Measurements from ENCODE around the gene ENTPD2. TPM values are rescaled to one million over a fixed set of nuclear protein-coding genes. Genes with fewer than 3 reads are reported as not detected.

ENTPD2 gene
- total RNA-seq, 2 experiments from 2014 or later, result 0.15 to 0.40 TPM

- POLR2A ChIA-PET, result interaction anchor here (1.2 to 1.6 kb wide), 2 partner anchors 25 to 28 kb away, joined by 3 to 8 read pairs; partner anchors contain the start of gene NPDC1
- DNase-seq, result no peak
- H3K27me3 Mint-ChIP-seq, result no peaks in the 10 kb centered on the region
- no peak overlapping the region for H3K4me3 Mint-ChIP-seq
- peaks cover 7% of the 10 kb centered on the region for H3K36me3 Mint-ChIP-seq (ENCODE audit: low read depth)
- H3K4me1 Mint-ChIP-seq, result peaks cover 9% of the 10 kb centered on the region
- no peaks in the 10 kb centered on the region for H3K9me3 Mint-ChIP-seq
- H3K27ac Mint-ChIP-seq, result no peak overlapping the region
- CTCF ChIA-PET, result no interaction called here
Measured at GRCh38 chr9:137021568-137021978, 32.3 kb downstream of the ENTPD2 start.

- Mint-ChIP-seq H3K9me3 (no peaks in the 10 kb centered on the region), H3K27me3 (no peaks in the 10 kb centered on the region), H3K4me1 (peaks cover 6% of the 10 kb centered on the region), H3K4me3 (no peak overlapping the region), H3K36me3 (ENCODE audit: low read depth) (peaks cover 7% of the 10 kb centered on the region), H3K27ac (no peak overlapping the region)
- ChIA-PET CTCF (interaction anchor here (0.9 to 2.3 kb wide), 2 partner anchors 9 to 26 kb away, joined by 5 to 11 read pairs; no protein-coding TSS in a partner anchor), POLR2A (interaction anchor here (1.2 to 1.6 kb wide), 2 partner anchors 26 to 28 kb away, joined by 3 to 8 read pairs; partner anchors contain the start of gene NPDC1)
- DNase-seq, result no peak
Measured at GRCh38 chr9:137020771-137021567, 32.9 kb downstream of the ENTPD2 start.

- no peak overlapping the region for H3K4me3 Mint-ChIP-seq
- peaks cover 7% of the 10 kb centered on the region for H3K36me3 Mint-ChIP-seq (ENCODE audit: low read depth)
- no peaks in the 10 kb centered on the region for H3K27me3 Mint-ChIP-seq
- ChIA-PET POLR2A (no interaction called here), CTCF (interaction anchor here (0.9 to 2.3 kb wide), 3 partner anchors 9 to 27 kb away, joined by 3 to 11 read pairs (median 5); no protein-coding TSS in a partner anchor)
- no peaks in the 10 kb centered on the region for H3K9me3 Mint-ChIP-seq
- H3K4me1 Mint-ChIP-seq, result peaks cover 6% of the 10 kb centered on the region
- no peak for DNase-seq
- H3K27ac Mint-ChIP-seq, result no peak overlapping the region
Measured at GRCh38 chr9:137019891-137020683, 33.8 kb downstream of the ENTPD2 start.

- no peak for DNase-seq
- ChIA-PET CTCF (interaction anchor here (1.3 to 2.3 kb wide), 2 partner anchors 11 to 16 kb away, joined by 3 to 11 read pairs; no protein-coding TSS in a partner anchor), POLR2A (interaction anchor here (2.5 kb wide), 1 partner anchor 27 kb away, joined by 7 read pairs; the partner anchor contains the start of gene PAXX)
- no peak overlapping the region for H3K4me3 Mint-ChIP-seq
- H3K36me3 Mint-ChIP-seq (ENCODE audit: low read depth), result peaks cover 9% of the 10 kb centered on the region
- H3K4me1 Mint-ChIP-seq, result peaks cover 6% of the 10 kb centered on the region
- H3K27ac Mint-ChIP-seq, result no peak overlapping the region
- no peaks in the 10 kb centered on the region for H3K9me3 Mint-ChIP-seq
- no peaks in the 10 kb centered on the region for H3K27me3 Mint-ChIP-seq
Measured at GRCh38 chr9:137018761-137019559, 34.9 kb downstream of the ENTPD2 start.

GRCh38 chr9:137017791-137018497, 35.9 kb downstream of the ENTPD2 start:
- Mint-ChIP-seq H3K36me3 (ENCODE audit: low read depth) (peaks cover 9% of the 10 kb centered on the region), H3K27me3 (no peaks in the 10 kb centered on the region), H3K27ac (no peak overlapping the region), H3K4me3 (no peak overlapping the region), H3K9me3 (no peaks in the 10 kb centered on the region), H3K4me1 (peaks cover 6% of the 10 kb centered on the region)
- CTCF ChIA-PET, result no interaction called here
- no peak for DNase-seq
- POLR2A ChIA-PET, result interaction anchor here (2.5 kb wide), 1 partner anchor 26 kb away, joined by 7 read pairs; the partner anchor contains the start of gene PAXX

- no peak for DNase-seq
- Mint-ChIP-seq H3K4me1 (peaks cover 4% of the 10 kb centered on the region), H3K27ac (no peak overlapping the region), H3K27me3 (no peaks in the 10 kb centered on the region), H3K36me3 (ENCODE audit: low read depth) (peaks cover 9% of the 10 kb centered on the region), H3K4me3 (no peak overlapping the region), H3K9me3 (no peaks in the 10 kb centered on the region)
- ChIA-PET CTCF (no interaction called here), POLR2A (interaction anchor here (2.5 kb wide), 1 partner anchor 25 kb away, joined by 7 read pairs; the partner anchor contains the start of gene PAXX)
Measured at GRCh38 chr9:137017071-137017470, 36.8 kb downstream of the ENTPD2 start.

GRCh38 chr9:137016436-137016835, 37.4 kb downstream of the ENTPD2 start:
- Mint-ChIP-seq H3K27me3 (no peaks in the 10 kb centered on the region), H3K36me3 (ENCODE audit: low read depth) (peaks cover 10% of the 10 kb centered on the region), H3K4me3 (no peak overlapping the region), H3K9me3 (no peaks in the 10 kb centered on the region), H3K4me1 (peaks cover 3% of the 10 kb centered on the region), H3K27ac (no peak overlapping the region)
- no peak for DNase-seq
- ChIA-PET POLR2A (interaction anchor here (2.5 kb wide), 1 partner anchor 25 kb away, joined by 7 read pairs; the partner anchor contains the start of gene PAXX), CTCF (no interaction called here)

- H3K9me3 Mint-ChIP-seq, result no peaks in the 10 kb centered on the region
- H3K4me1 Mint-ChIP-seq, result peaks cover 3% of the 10 kb centered on the region
- DNase-seq, result no peak
- H3K4me3 Mint-ChIP-seq, result no peak overlapping the region
- POLR2A ChIA-PET, result no interaction called here
- no peak overlapping the region for H3K27ac Mint-ChIP-seq
- CTCF ChIA-PET, result no interaction called here
- H3K36me3 Mint-ChIP-seq (ENCODE audit: low read depth), result peaks cover 13% of the 10 kb centered on the region
- no peaks in the 10 kb centered on the region for H3K27me3 Mint-ChIP-seq
Measured at GRCh38 chr9:137015976-137016375, 37.9 kb downstream of the ENTPD2 start.

- H3K4me3 Mint-ChIP-seq, result no peak overlapping the region
- no peaks in the 10 kb centered on the region for H3K9me3 Mint-ChIP-seq
- POLR2A ChIA-PET, result no interaction called here
- no peak overlapping the region for H3K27ac Mint-ChIP-seq
- no peak for DNase-seq
- H3K27me3 Mint-ChIP-seq, result no peaks in the 10 kb centered on the region
- CTCF ChIA-PET, result interaction anchor here (0.9 kb wide), 1 partner anchor 19 kb away, joined by 3 read pairs; no protein-coding TSS in a partner anchor
- H3K4me1 Mint-ChIP-seq, result peaks cover 3% of the 10 kb centered on the region
- peaks cover 13% of the 10 kb centered on the region for H3K36me3 Mint-ChIP-seq (ENCODE audit: low read depth)
Measured at GRCh38 chr9:137015540-137015930, 38.3 kb downstream of the ENTPD2 start.

- DNase-seq, result no peak
- H3K4me1 Mint-ChIP-seq, result peaks cover 3% of the 10 kb centered on the region
- POLR2A ChIA-PET, result interaction anchor here (0.6 kb wide), 1 partner anchor 12 kb away, joined by 3 read pairs; no protein-coding TSS in a partner anchor
- no peaks in the 10 kb centered on the region for H3K9me3 Mint-ChIP-seq
- no peak overlapping the region for H3K4me3 Mint-ChIP-seq
- peaks cover 13% of the 10 kb centered on the region for H3K36me3 Mint-ChIP-seq (ENCODE audit: low read depth)
- CTCF ChIA-PET, result interaction anchor here (0.9 kb wide), 1 partner anchor 20 kb away, joined by 3 read pairs; no protein-coding TSS in a partner anchor
- no peaks in the 10 kb centered on the region for H3K27me3 Mint-ChIP-seq
- H3K27ac Mint-ChIP-seq, result no peak overlapping the region
Measured at GRCh38 chr9:137014776-137015539, 38.9 kb downstream of the ENTPD2 start.

- ChIA-PET CTCF (no interaction called here), POLR2A (no interaction called here)
- H3K27ac Mint-ChIP-seq, result no peak overlapping the region
- no peak overlapping the region for H3K4me3 Mint-ChIP-seq
- no peaks in the 10 kb centered on the region for H3K9me3 Mint-ChIP-seq
- peaks cover 10% of the 10 kb centered on the region for H3K36me3 Mint-ChIP-seq (ENCODE audit: low read depth)
- H3K27me3 Mint-ChIP-seq, result no peaks in the 10 kb centered on the region
- DNase-seq, result no peak
- no peaks in the 10 kb centered on the region for H3K4me1 Mint-ChIP-seq
Measured at GRCh38 chr9:137014166-137014565, 39.7 kb downstream of the ENTPD2 start.

Measured in activated CD4-positive, alpha-beta memory T cell treated with anti-CD3 and anti-CD28 coated beads, Interleukin-2, amount 10 ng/mL, durations not matched to agents 7 days and 5 days (primary cell).